BE2C (cell line): ENCODE measurements around the gene PXT1.
"Not testable (repeated sequence)": the region's sequence is repeated elsewhere in the genome, so short reads cannot be mapped to it uniquely, and the experiment has no call there.

Experiments used
- DNase-seq: peaks from one replicate; pipeline ENCODE4 v3.0.0-alpha.2; 2020
- H3K27me3 ChIP-seq: fragments of 250-450 bp; sonication (Bioruptor Pico); 2 replicates; pipeline ENCODE4 v1.5.1; 2020; ENCODE audit warnings: mild to moderate bottlenecking
- H3K36me3 ChIP-seq: fragments of 250-450 bp; sonication (Bioruptor Pico); 2 replicates; pipeline ENCODE4 v1.5.1; 2020; ENCODE audit warnings: mild to moderate bottlenecking
- H3K4me1 ChIP-seq: fragments of 250-450 bp; sonication (Bioruptor Pico); 2 replicates; pipeline ENCODE4 v1.5.1; 2020
- H3K4me3 ChIP-seq: 2 replicates; pipeline ENCODE4 v1.5.1; 2011; ENCODE audit warnings: low read depth, low read length
- H3K9me3 ChIP-seq: fragments of 250-450 bp; sonication (Bioruptor Pico); 2 replicates; pipeline ENCODE4 v1.5.1; 2020
- TF ChIP-seq, protein P1 (sequence below): IDR thresholded peaks from 2 replicates; pipeline ENCODE4 v1.5.1; 2012; ENCODE audit warnings: mild to moderate bottlenecking, low read depth, low read length

The PXT1 gene

DNA sequence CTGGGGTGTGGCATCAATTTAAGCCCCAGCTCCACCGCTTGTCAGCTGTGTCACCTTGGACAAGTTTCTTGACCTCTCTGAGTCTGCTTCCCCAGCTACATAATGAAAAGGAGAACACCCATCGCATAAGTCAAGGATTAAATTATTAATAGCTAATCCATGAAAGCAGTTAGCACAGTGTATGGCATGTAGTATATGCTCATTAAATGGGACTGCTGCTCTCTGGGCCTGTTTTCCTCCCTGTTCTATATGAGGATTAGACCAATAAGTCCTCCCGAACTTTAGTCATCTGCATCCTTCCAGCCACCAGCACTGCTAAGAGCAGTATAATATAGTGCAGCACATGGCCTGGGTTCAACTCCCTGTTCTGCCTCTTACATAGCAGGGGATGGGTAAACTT, 74.9 kb downstream of the PXT1 start:
- TF ChIP-seq, protein P1, sequence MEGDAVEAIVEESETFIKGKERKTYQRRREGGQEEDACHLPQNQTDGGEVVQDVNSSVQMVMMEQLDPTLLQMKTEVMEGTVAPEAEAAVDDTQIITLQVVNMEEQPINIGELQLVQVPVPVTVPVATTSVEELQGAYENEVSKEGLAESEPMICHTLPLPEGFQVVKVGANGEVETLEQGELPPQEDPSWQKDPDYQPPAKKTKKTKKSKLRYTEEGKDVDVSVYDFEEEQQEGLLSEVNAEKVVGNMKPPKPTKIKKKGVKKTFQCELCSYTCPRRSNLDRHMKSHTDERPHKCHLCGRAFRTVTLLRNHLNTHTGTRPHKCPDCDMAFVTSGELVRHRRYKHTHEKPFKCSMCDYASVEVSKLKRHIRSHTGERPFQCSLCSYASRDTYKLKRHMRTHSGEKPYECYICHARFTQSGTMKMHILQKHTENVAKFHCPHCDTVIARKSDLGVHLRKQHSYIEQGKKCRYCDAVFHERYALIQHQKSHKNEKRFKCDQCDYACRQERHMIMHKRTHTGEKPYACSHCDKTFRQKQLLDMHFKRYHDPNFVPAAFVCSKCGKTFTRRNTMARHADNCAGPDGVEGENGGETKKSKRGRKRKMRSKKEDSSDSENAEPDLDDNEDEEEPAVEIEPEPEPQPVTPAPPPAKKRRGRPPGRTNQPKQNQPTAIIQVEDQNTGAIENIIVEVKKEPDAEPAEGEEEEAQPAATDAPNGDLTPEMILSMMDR = no peak
- H3K36me3 ChIP-seq = no peaks in the 10 kb centered on the region
- H3K4me3 ChIP-seq = no peak overlapping the region
- no peaks in the 10 kb centered on the region for H3K4me1 ChIP-seq
- no peaks in the 10 kb centered on the region for H3K9me3 ChIP-seq
- no peak for DNase-seq
- no peaks in the 10 kb centered on the region for H3K27me3 ChIP-seq

DNA sequence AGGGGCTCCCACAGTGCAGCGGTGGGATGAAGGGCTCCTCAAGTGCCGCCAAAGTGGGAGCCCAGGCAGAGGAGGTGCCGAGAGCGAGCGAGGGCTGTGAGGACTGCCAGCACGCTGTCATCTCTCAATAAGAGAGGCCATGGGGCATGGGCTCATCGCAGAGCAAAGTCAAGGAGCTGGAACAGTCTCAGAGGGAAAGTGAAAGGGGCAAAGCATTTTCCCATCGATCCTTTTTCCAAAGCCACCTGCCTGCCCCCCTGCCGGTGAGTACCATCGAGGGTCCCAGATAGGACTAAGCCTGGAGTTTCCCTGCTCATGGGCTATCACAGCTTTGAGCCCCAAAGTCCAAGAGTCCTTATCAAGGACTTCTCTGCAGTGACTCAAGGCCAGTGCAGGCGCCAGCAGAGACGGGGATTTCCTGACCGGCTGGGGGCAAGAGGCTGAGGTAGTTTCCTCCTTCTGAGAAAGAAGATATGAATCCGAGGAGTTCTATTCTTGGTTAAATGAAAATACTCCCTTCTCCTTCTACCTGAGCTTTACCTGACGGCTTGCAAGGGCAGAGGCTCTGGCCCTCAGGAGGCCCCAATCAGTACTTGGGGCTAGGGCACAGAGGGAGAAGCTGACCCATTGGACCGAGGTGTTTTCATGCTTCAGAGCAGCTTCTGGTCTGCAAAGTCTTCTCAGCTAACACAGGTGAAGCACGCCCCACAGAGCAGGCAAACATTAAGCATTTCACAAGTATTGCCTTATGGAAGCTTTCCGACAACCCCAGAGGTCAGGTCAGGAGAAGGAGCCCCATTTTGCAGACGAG, 77.8 kb downstream of the PXT1 start:
- Histone ChIP-seq H3K27me3 (no peaks in the 10 kb centered on the region), H3K4me1 (peaks cover 4% of the 10 kb centered on the region), H3K4me3 (no peak overlapping the region), H3K9me3 (no peaks in the 10 kb centered on the region), H3K36me3 (no peaks in the 10 kb centered on the region)
- TF ChIP-seq, protein P1 = no peak
- DNase-seq = no peak

DNA sequence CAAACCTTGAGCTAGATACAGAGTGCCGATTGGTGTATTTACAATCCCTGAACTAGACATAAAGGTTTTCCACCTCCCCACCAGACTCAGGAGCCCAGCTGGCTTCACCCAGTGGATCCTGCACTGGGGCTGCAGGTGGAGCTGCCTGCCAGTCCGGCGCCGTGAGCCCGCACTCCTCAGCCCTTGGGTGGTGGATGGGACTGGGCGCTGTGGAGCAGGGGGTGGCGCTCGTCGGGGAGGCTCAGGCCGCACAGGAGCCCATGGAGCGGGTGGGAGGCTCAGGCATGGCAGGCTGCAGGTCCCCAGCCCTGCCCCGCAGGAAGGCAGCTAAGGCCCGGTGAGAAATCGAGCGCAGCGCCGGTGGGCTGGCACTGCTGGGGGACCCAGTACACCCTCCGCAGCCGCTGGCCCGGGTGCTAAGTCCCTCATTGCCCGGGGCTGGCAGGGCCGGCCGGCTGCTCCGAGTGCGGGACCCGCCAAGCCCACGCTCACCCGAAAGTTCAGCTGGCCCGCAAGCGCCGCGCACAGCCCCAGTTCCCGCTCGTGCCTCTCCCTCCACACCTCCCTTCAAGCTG, 78.5 kb downstream of the PXT1 start:
- not testable (repeated sequence) for DNase-seq, H3K27me3 ChIP-seq, H3K4me1 ChIP-seq

DNA sequence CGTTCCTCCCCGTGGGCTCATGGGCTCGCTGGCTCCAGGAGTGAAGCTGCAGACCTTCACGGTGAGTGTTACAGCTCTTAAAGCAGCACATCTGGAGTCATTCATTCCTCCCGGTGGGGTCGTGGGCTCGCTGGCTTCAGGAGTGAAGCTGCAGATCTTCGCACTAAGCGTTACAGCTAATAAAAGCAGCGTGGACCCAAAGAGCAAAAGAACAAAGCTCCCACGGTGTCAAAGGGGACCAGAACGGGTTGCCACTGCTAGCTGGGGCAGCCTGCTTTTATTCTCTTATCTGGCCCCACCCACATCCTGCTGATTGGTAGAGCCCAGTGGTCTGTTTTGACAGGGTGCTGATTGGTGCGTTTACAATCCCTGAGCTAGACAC, 79.3 kb downstream of the PXT1 start:
- not testable (repeated sequence) for H3K4me1 ChIP-seq

More for the DNA sequence above, 78.5 kb downstream of the PXT1 start:
- H3K4me3 ChIP-seq, H3K36me3 ChIP-seq, H3K9me3 ChIP-seq: not testable (repeated sequence)

DNA sequence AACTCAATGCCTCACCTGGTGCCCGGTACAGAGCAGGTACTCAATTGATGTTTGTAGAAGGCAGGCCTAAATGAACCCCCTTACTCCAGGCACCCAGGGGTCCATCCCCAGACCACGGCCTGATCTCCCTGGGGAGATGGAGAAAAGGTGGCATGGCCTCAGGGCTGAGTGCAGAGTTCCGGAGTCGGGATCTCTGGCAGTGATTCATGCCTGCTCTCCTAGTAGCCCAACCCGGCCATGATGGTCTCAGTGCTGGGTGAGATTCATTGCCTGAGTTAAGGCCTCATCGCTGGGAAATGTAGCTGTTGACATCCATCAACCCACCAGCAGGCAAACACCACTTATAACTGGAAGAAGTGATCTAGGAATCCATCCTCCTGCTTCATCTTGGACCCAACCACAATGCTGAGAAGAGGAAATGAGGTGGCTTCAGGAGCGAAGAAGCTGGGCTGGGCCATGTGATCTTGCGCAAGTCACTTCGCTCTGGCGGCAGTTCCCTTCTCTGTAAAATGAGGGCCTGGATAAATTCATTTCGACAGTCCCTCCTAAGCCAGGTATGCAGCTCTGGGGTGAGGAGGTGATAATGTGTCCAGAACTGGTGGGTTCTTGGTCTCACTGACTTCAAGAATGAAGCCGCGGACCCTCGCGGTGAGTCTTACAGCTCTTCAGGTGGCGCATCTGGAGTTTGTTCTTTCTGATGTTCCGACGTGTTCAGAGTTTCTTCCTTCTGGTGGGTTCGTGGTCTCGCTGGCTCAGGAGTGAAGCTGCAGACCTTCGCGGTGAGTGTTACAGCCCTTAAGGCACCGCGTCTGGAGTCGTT, 79.9 kb downstream of the PXT1 start:
- no peaks in the 10 kb centered on the region for H3K36me3 ChIP-seq
- DNase-seq = no peak
- TF ChIP-seq, protein P1 = no peak
- H3K27me3 ChIP-seq = no peaks in the 10 kb centered on the region
- H3K4me3 ChIP-seq = no peak overlapping the region
- no peaks in the 10 kb centered on the region for H3K9me3 ChIP-seq
- H3K4me1 ChIP-seq = peaks cover 4% of the 10 kb centered on the region

More for the DNA sequence above, 79.3 kb downstream of the PXT1 start:
- not testable (repeated sequence) for H3K9me3 ChIP-seq, H3K4me3 ChIP-seq, H3K36me3 ChIP-seq, H3K27me3 ChIP-seq, DNase-seq

DNA sequence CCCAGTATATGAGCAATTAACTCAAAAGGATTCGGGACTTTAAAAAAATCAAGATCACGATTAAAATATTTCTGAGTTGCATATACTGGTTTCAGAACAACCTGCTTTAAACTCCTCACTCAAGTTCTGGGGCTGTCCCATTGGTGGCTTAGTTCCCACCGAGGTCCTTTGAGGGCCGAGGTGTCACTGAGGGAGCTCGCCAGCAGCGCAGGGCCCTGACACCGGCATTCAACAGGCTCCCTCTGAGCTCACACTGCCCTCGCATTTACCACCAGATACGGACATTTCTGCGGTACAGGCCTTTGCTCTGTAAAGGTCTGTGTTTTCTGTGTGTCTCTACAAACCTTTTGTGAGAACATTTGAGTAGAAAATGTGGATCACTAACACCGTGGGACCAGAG, 81.6 kb downstream of the PXT1 start:
- Histone ChIP-seq H3K27me3 (no peaks in the 10 kb centered on the region), H3K9me3 (no peaks in the 10 kb centered on the region), H3K4me3 (no peak overlapping the region), H3K36me3 (no peaks in the 10 kb centered on the region), H3K4me1 (peaks cover 4% of the 10 kb centered on the region)
- DNase-seq = no peak
- TF ChIP-seq, protein P1 = no peak
